Astrocyte (in vitro differentiated cells and primary cell): ENCODE data around the gene ERO1A. TPM values are rescaled to one million over a fixed set of nuclear protein-coding genes. Genes with fewer than 3 reads are reported as not detected.
A peak's percentile ranks its signal among the peaks of the same experiment; 100 is the strongest.

ENCODE experiments used
- DNase-seq: peaks from one replicate; pipeline ENCODE4 v3.0.0-alpha.2; 2010; ENCODE audit warnings: low read depth
- FAIRE-seq: peaks from 2 replicates; lab custom pipeline; 2011; peaks lifted over from hg19 to GRCh38; lab: Jason Lieb, UNC
- H2AFZ ChIP-seq: 2 replicates; pipeline ENCODE4 v1.6.0; 2012; ENCODE audit warnings: low read depth, low read length, inconsistent platforms
- H3K27ac ChIP-seq: 2 replicates; pipeline ENCODE4 v1.5.1; 2011; ENCODE audit warnings: low read depth, low read length, inconsistent platforms
- H3K27me3 ChIP-seq: 2 replicates; pipeline ENCODE4 v1.6.0; 2011; ENCODE audit warnings: low read length, inconsistent platforms; ENCODE audit not compliant: insufficient read depth
- H3K36me3 ChIP-seq: 2 replicates; pipeline ENCODE4 v1.5.1; 2011; ENCODE audit warnings: low read length, inconsistent platforms; ENCODE audit not compliant: insufficient read depth
- H3K4me1 ChIP-seq: 2 replicates; pipeline ENCODE4 v1.5.1; 2011; ENCODE audit warnings: low read length, inconsistent platforms; ENCODE audit not compliant: insufficient read depth
- H3K4me2 ChIP-seq: 2 replicates; pipeline ENCODE4 v1.6.0; 2012; ENCODE audit warnings: low read length, inconsistent platforms
- H3K4me3 ChIP-seq: 2 replicates; pipeline ENCODE4 v1.5.1; 2011; ENCODE audit warnings: low read depth, mild to moderate bottlenecking, low read length, inconsistent platforms; ENCODE audit not compliant: insufficient read depth
- H3K79me2 ChIP-seq: 2 replicates; pipeline ENCODE4 v1.6.0; 2012; ENCODE audit warnings: mild to moderate bottlenecking, low read length, inconsistent platforms; ENCODE audit not compliant: insufficient read depth
- H3K9ac ChIP-seq: 2 replicates; pipeline ENCODE4 v1.6.0; 2012; ENCODE audit warnings: mild to moderate bottlenecking, low read length, inconsistent platforms
- H3K9me3 ChIP-seq: 2 replicates; pipeline ENCODE4 v1.5.1; 2012; ENCODE audit warnings: low read depth, mild to moderate bottlenecking, low read length, inconsistent platforms; ENCODE audit not compliant: insufficient read depth
- H4K20me1 ChIP-seq: 2 replicates; pipeline ENCODE4 v1.6.0; 2012; ENCODE audit warnings: low read length, inconsistent platforms; ENCODE audit not compliant: insufficient read depth
- H3K27ac Mint-ChIP-seq: one replicate; pipeline ENCODE4 v1.8.0; 2021; ENCODE audit warnings: mild to moderate bottlenecking, mixed read lengths; ENCODE audit not compliant: unreplicated experiment
- H3K27me3 Mint-ChIP-seq: one replicate; pipeline ENCODE4 v1.8.0; 2021; ENCODE audit warnings: low read depth, mixed read lengths; ENCODE audit not compliant: unreplicated experiment
- H3K36me3 Mint-ChIP-seq: one replicate; pipeline ENCODE4 v1.8.0; 2021; ENCODE audit warnings: low read depth, mixed read lengths; ENCODE audit not compliant: unreplicated experiment
- H3K4me1 Mint-ChIP-seq: one replicate; pipeline ENCODE4 v1.8.0; 2021; ENCODE audit warnings: low read depth, mixed read lengths; ENCODE audit not compliant: unreplicated experiment
- H3K4me3 Mint-ChIP-seq: one replicate; pipeline ENCODE4 v1.8.0; 2021; ENCODE audit warnings: mild to moderate bottlenecking, moderate library complexity, mixed read lengths; ENCODE audit not compliant: unreplicated experiment
- H3K9me3 Mint-ChIP-seq: one replicate; pipeline ENCODE4 v1.8.0; 2021; ENCODE audit warnings: mild to moderate bottlenecking, mixed read lengths; ENCODE audit not compliant: unreplicated experiment
- CTCF ChIP-seq: IDR thresholded peaks from 2 replicates; pipeline ENCODE4 v1.5.1; 2011; ENCODE audit warnings: low read depth, mild to moderate bottlenecking, inconsistent platforms, low read length, moderate library complexity; ENCODE audit not compliant: insufficient read depth
- EZH2 ChIP-seq: IDR thresholded peaks from 2 replicates; pipeline ENCODE4 v1.6.1; 2012; ENCODE audit warnings: mild to moderate bottlenecking, low read length, inconsistent platforms; ENCODE audit not compliant: insufficient read depth
- total RNA-seq: library from RNA; stranded (reverse); gene quantifications from 2 replicates; pipeline ENCODE4 v1.2.1, GENCODE V29; 2021

Gene ERO1A
- total RNA-seq, 1 donor from 2014 or later, result 80.5 TPM

- Histone ChIP-seq H3K79me2 (no peaks in the 10 kb centered on the region), H2AFZ (no peak overlapping the region), H3K9ac (no peak overlapping the region), H3K27me3 (no peaks in the 10 kb centered on the region), H3K4me3 (no peak overlapping the region), H3K9me3 (no peaks in the 10 kb centered on the region), H3K27ac (no peak overlapping the region), H3K36me3 (peaks cover 7% of the 10 kb centered on the region), H4K20me1 (no peaks in the 10 kb centered on the region), H3K4me1 (no peaks in the 10 kb centered on the region), H3K4me2 (no peak overlapping the region)
- no peaks in the 10 kb centered on the region for H3K27me3 Mint-ChIP-seq
- no peaks in the 10 kb centered on the region for H3K9me3 Mint-ChIP-seq
- FAIRE-seq (no peak), DNase-seq (no peak)
- no peaks in the 10 kb centered on the region for H3K4me1 Mint-ChIP-seq
- H3K27ac Mint-ChIP-seq, result no peak overlapping the region
- no peak overlapping the region for H3K4me3 Mint-ChIP-seq
- peaks cover 6% of the 10 kb centered on the region for H3K36me3 Mint-ChIP-seq
- TF ChIP-seq EZH2 (no peak), CTCF (no peak)
These were observed 44.6 kb downstream of the ERO1A start for GRCh38 chr14:52650774-52651173.

- H2AFZ ChIP-seq, result no peak overlapping the region
- peaks cover 6% of the 10 kb centered on the region for H3K36me3 Mint-ChIP-seq
These were observed 45.8 kb downstream of the ERO1A start for GRCh38 chr14:52649511-52649910.

More at GRCh38 chr14:52649511-52649910, 45.8 kb downstream of the ERO1A start:
- DNase-seq, result peak; percentile 0
- no peaks in the 10 kb centered on the region for H3K4me1 Mint-ChIP-seq
- FAIRE-seq, result no peak
- no peak for TF ChIP-seq EZH2
- no peak for TF ChIP-seq CTCF
- H3K79me2 ChIP-seq, result no peaks in the 10 kb centered on the region
- H3K36me3 ChIP-seq, result peaks cover 7% of the 10 kb centered on the region
- H3K4me2 ChIP-seq, result no peak overlapping the region
- H3K27ac ChIP-seq, result no peak overlapping the region
- H3K9ac ChIP-seq, result no peak overlapping the region
- no peak overlapping the region for H3K4me3 ChIP-seq
- H3K27me3 ChIP-seq, result no peaks in the 10 kb centered on the region
- H3K4me3 Mint-ChIP-seq, result no peak overlapping the region
- no peaks in the 10 kb centered on the region for H3K9me3 Mint-ChIP-seq
- H3K27ac Mint-ChIP-seq, result no peak overlapping the region
- no peaks in the 10 kb centered on the region for H3K9me3 ChIP-seq
- no peaks in the 10 kb centered on the region for H4K20me1 ChIP-seq
- no peaks in the 10 kb centered on the region for H3K4me1 ChIP-seq
- H3K27me3 Mint-ChIP-seq, result no peaks in the 10 kb centered on the region
